Bronchial epithelial cell (primary cell): ENCODE measurements around the gene SLC5A6. TPM values are rescaled to one million over a fixed set of nuclear protein-coding genes. Genes with fewer than 3 reads are reported as not detected.
"Not testable (repeated sequence)": the region's sequence is repeated elsewhere in the genome, so short reads cannot be mapped to it uniquely, and the experiment has no call there.

Experiments
- DNase-seq: peaks from one replicate; pipeline ENCODE4 v3.0.0-alpha.2; 2010; ENCODE audit warnings: low read depth
- FAIRE-seq: peaks from 2 replicates; lab custom pipeline; 2011; peaks lifted over from hg19 to GRCh38; lab: Jason Lieb, UNC
- H3K27me3 ChIP-seq: 2 replicates; pipeline ENCODE4 v1.5.1; 2011; ENCODE audit warnings: low read length; ENCODE audit not compliant: control insufficient read depth, insufficient read depth
- H3K36me3 ChIP-seq: 2 replicates; pipeline ENCODE4 v1.5.1; 2011; ENCODE audit warnings: low read length; ENCODE audit not compliant: control insufficient read depth, insufficient read depth
- H3K4me3 ChIP-seq: 2 replicates; pipeline ENCODE4 v1.5.1; 2011; ENCODE audit warnings: mild to moderate bottlenecking, low read depth, low read length, control low read depth
- total RNA-seq: library from RNA; depleted of rRNA; stranded (reverse); fragments of >200 nt; gene quantifications from 2 replicates; pipeline ENCODE4 v1.2.1, GENCODE V29; 2014
- TF ChIP-seq, protein P1 (sequence below): IDR thresholded peaks from 2 replicates; pipeline ENCODE4 v1.5.1; 2011; ENCODE audit warnings: mild to moderate bottlenecking, moderate library complexity, low read length, control low read depth, inconsistent platforms; ENCODE audit not compliant: insufficient read depth, severe bottlenecking

SLC5A6 gene
- total RNA-seq, 1 donor from 2014 or later: 21.1 TPM

DNA sequence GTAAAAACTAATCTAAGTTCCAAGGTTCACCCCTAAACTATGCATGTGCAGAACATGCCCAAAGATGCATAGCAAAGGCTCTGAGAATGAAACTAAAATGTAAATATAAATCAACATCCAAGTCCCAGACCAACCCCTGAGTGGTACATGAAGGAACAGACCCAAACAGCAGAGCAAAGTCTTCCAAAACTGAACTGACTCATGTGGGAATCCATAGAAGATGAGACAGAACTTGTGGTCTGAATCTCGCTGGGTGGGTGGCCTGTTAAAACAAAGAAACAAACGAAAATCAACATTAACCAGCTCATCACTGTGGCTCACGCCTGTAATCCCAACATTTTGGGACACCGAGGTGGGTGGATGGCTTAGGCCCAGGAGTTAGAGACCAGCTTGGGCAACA, 29.7 kb downstream of the SLC5A6 start:
- Histone ChIP-seq H3K4me3 (no peak overlapping the region), H3K36me3 (no peaks in the 10 kb centered on the region), H3K27me3 (peaks cover 2% of the 10 kb centered on the region)
- DNase-seq (no peak), FAIRE-seq (no peak)
- TF ChIP-seq, protein P1, sequence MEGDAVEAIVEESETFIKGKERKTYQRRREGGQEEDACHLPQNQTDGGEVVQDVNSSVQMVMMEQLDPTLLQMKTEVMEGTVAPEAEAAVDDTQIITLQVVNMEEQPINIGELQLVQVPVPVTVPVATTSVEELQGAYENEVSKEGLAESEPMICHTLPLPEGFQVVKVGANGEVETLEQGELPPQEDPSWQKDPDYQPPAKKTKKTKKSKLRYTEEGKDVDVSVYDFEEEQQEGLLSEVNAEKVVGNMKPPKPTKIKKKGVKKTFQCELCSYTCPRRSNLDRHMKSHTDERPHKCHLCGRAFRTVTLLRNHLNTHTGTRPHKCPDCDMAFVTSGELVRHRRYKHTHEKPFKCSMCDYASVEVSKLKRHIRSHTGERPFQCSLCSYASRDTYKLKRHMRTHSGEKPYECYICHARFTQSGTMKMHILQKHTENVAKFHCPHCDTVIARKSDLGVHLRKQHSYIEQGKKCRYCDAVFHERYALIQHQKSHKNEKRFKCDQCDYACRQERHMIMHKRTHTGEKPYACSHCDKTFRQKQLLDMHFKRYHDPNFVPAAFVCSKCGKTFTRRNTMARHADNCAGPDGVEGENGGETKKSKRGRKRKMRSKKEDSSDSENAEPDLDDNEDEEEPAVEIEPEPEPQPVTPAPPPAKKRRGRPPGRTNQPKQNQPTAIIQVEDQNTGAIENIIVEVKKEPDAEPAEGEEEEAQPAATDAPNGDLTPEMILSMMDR: no peak

DNA sequence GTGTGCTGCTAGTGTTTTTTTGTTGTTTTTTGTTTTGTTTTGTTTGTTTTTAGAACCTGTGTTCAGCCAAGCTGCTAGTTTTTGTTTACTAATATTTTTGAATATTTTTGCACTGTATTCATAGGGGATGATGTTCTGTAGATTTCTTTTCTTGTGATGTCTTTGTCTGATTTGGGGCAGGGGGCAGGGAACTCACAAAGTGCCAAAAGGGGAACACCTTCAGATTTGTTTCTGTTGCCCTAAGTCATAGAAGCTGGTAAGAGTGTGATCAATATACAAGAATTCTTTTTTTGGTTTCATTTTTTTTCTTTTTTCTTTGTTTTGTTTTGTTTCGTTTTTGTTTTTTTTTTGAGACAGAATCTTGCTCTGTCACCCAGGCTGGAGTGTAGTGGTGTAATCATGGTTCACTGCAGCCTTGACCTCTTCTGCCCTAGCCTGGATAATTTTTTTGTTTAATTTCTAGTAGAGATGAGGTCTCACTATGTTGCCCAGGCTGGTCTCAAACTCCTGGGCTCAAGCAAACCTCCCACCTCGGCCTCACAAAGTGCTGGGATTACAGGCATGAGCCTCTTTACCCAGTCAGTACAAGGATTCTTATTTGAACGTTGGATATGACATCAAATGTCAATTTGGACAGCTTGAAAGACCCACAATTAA, 32.6 kb downstream of the SLC5A6 start:
- no peak for DNase-seq
- FAIRE-seq: no peak
- H3K36me3 ChIP-seq: no peaks in the 10 kb centered on the region
- H3K4me3 ChIP-seq: no peak overlapping the region
- peaks cover 2% of the 10 kb centered on the region for H3K27me3 ChIP-seq
- TF ChIP-seq, protein P1: no peak

DNA sequence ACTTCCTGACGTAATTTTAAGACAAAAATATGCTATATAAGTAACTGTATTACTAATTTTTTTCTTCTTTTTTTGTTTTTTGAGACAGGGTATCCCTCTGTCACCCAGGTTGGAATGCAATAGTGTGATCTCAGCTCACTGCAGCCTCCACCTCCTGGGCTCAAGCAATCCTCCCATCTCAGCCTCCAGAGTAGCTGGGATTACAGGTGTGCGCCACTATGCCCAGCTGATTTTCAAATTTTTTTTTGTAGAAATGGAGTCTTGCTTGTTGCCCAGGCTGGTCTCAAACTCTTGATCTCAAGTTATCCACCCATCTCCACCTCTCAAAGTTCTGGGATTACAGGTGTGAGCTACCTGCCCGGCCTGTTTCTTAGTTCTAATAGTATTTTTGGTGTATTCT, 33.6 kb downstream of the SLC5A6 start:
- TF ChIP-seq, protein P1: no peak
- Histone ChIP-seq H3K4me3 (no peak overlapping the region), H3K27me3 (peaks cover 5% of the 10 kb centered on the region), H3K36me3 (no peaks in the 10 kb centered on the region)
- DNase-seq (no peak), FAIRE-seq (no peak)

DNA sequence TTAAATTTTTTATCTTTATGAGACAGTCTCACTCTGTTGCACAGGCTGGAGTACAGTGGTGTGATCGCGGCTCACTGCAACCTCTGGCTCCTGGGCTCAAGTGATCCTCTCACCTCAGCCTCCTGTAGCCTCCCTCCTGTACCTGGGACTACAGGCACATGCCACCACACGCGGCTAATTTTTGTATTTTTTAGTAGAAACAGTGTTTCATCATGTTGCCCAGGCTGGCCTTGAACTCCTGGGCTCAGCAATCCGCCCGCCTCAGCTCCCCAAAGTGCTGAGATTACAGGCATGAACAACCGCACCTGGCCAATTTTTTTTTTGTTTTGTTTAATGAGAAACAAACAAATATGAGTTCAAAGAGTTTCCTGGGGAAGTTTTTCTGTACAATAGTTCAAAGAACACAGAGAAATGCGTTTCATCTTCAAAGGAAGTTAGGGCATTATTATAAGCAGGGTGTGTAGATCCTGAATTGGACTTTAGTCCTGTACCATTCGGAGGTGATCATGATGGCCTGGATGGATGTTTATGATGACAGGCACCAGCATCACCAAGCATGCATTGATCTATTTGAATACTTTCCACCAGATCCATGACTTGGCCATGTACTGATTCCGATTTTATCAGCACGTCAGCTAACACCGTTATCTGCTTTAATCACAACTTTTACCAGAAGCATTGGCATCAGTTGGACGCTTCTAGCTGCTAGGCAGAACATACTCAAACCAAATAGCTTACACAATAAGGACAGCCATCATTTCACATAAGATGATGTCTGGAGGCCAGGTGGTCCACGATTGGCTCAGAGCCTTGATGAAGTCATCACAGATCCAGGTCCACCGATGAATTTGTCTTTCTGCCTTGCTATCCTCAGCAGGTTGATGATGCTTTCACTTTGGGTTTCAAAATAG, 34.4 kb downstream of the SLC5A6 start:
- TF ChIP-seq, protein P1: no peak
- peak; percentile 13 for FAIRE-seq
- Histone ChIP-seq H3K4me3 (no peak overlapping the region), H3K27me3 (peaks cover 7% of the 10 kb centered on the region), H3K36me3 (no peaks in the 10 kb centered on the region)
- no peak for DNase-seq

DNA sequence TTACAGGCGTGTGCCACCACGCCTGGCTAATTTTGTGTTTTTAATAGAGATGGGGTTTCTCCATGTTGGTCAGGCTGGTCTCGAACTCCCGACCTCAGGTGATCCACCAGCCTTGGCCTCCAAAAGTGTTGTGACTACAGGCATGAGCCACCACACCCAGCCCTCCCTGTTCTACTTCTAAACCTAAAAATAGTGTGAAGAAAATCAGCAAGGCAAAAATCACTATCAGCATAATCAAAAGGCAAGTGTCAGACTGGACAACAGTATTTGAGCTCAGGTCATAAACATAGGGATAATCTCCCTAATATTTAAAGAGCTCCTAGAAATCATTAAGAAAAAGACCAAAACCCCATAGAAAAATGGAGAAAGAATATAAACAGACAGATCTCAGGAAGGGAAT, 36.3 kb downstream of the SLC5A6 start:
- DNase-seq, H3K36me3 ChIP-seq, H3K27me3 ChIP-seq, FAIRE-seq, H3K4me3 ChIP-seq: not testable (repeated sequence)

DNA sequence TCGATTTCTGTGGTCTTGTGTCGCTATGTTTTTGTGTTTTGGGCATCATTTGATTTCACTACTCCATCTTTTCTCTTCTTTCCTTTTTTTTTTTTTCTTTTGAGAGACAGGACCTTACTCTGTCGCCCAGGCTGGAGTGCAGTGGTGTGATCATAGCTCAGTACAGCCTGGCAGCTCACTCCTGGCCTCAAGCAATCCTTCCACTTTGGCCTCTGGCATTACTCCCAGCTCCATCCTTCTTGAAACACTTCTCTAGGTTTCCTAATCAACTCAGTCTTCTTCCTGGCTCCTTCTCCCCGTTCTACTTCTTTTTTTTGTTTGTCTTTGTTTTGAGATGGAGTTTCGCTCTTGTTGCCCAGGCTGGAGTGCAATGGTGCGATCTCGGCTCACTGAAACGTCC, 36.7 kb downstream of the SLC5A6 start:
- FAIRE-seq: no peak
- TF ChIP-seq, protein P1: no peak
- Histone ChIP-seq H3K27me3 (peaks cover 7% of the 10 kb centered on the region), H3K36me3 (no peaks in the 10 kb centered on the region), H3K4me3 (no peak overlapping the region)
- no peak for DNase-seq
